RWPE1 (cell line): ENCODE results near the gene AHI1.
A peak's percentile ranks its signal among the peaks of the same experiment; 100 is the strongest.

Experiments used
- CTCF ChIA-PET: fragments of 350-600 bp; sonication (Branson Sonifier 250); formaldehyde crosslinking; extraction: SDS; loops from one replicate; lab custom pipeline; 2021; lab: Yijun Ruan, JAX
- POLR2A ChIA-PET: fragments of 400-600 bp; formaldehyde crosslinking; extraction: SDS; loops from one replicate; lab custom pipeline; 2020; ENCODE audit warnings: antibody characterized with exemption; ENCODE audit not compliant: low non-redundant PET; lab: Yijun Ruan, JAX
- DNase-seq: peaks from one replicate; pipeline ENCODE4 v3.0.0; 2012; ENCODE audit warnings: low spot score
- H3K27ac ChIP-seq: fragments of 450-650 bp; 2 replicates; pipeline ENCODE4 v1.5.1; 2017
- TF ChIP-seq, protein P1 (sequence below): fragments of 450-650 bp; conservative IDR thresholded peaks from 2 replicates; pipeline ENCODE4 v1.5.1; 2017; ENCODE audit warnings: low read depth, mild to moderate bottlenecking

The AHI1 gene

DNA sequence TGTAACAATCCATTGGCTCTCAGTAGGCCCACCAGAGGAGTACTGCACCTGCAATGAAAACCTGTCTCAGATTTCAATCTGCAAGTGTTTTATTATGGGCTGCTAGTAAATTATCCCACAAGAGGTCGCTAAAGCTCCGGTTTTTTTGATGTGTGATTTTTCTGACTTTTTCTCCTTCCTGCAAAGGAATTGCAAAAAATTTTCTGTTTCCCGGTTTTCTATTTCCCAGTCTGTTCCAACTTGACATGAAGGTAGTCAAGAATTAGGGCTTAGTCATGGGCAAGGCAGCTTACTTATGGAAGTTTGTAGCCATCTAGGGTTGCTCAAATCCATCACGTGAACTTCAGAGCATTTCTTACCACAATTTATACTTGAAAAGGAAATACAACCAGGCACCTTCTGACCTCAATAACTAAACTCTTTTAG is 38.5 kb upstream of the AHI1 start:
- POLR2A ChIA-PET: no interaction called here
- TF ChIP-seq, protein P1, sequence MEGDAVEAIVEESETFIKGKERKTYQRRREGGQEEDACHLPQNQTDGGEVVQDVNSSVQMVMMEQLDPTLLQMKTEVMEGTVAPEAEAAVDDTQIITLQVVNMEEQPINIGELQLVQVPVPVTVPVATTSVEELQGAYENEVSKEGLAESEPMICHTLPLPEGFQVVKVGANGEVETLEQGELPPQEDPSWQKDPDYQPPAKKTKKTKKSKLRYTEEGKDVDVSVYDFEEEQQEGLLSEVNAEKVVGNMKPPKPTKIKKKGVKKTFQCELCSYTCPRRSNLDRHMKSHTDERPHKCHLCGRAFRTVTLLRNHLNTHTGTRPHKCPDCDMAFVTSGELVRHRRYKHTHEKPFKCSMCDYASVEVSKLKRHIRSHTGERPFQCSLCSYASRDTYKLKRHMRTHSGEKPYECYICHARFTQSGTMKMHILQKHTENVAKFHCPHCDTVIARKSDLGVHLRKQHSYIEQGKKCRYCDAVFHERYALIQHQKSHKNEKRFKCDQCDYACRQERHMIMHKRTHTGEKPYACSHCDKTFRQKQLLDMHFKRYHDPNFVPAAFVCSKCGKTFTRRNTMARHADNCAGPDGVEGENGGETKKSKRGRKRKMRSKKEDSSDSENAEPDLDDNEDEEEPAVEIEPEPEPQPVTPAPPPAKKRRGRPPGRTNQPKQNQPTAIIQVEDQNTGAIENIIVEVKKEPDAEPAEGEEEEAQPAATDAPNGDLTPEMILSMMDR: peak; percentile 74
- no peak overlapping the region for H3K27ac ChIP-seq
- CTCF ChIA-PET: interaction anchor here (0.6 to 2.6 kb wide), 9 partner anchors 15 to 781 kb away, joined by 3 to 18 read pairs (median 4); no protein-coding TSS in a partner anchor
- DNase-seq: peak; percentile 41

GRCh38 chr6:135534773-135535380 is 37.3 kb upstream of the AHI1 start:
- CTCF ChIA-PET: interaction anchor here (0.6 to 2.6 kb wide), 5 partner anchors 34 to 712 kb away, joined by 3 to 18 read pairs (median 4); no protein-coding TSS in a partner anchor
- POLR2A ChIA-PET: no interaction called here

DNA sequence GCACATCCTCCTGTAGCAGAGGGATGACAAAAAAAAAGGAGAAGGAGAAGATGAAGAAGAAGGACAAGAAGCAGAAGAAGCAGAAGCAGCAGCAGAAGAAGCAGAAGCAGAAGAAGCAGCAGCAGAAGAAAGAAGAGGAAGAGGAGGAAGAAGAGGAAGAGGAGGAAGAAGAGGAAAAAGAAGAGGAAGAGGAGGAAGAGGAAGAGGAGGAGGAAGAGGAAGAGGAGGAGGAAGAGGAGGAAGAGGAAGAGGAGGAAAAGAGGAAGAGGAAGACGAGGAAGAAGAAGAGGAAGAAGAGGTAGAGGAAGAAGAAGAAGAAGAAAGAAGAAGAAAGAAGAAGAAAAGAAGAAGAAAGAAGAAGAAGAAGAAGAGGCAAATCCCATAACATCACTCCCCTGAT is 35.0 kb upstream of the AHI1 start:
- POLR2A ChIA-PET: no interaction called here
- no peak for DNase-seq

More at GRCh38 chr6:135534773-135535380, 37.3 kb upstream of the AHI1 start:
- TF ChIP-seq, protein P1: no peak
- no peak for DNase-seq
- H3K27ac ChIP-seq: no peak overlapping the region

GRCh38 chr6:135531954-135532490 is 34.5 kb upstream of the AHI1 start:
- POLR2A ChIA-PET: no interaction called here
- no peak for DNase-seq
- CTCF ChIA-PET: no interaction called here
- TF ChIP-seq, protein P1: no peak
- no peak overlapping the region for H3K27ac ChIP-seq

More for the DNA sequence above, 35.0 kb upstream of the AHI1 start:
- TF ChIP-seq, protein P1: no peak
- H3K27ac ChIP-seq: no peak overlapping the region
- CTCF ChIA-PET: no interaction called here

- TF ChIP-seq, protein P1: no peak
- ChIA-PET CTCF (no interaction called here), POLR2A (no interaction called here)
- no peak for DNase-seq
- H3K27ac ChIP-seq: no peak overlapping the region
Observed at GRCh38 chr6:135530113-135530512, 32.6 kb upstream of the AHI1 start.

DNA sequence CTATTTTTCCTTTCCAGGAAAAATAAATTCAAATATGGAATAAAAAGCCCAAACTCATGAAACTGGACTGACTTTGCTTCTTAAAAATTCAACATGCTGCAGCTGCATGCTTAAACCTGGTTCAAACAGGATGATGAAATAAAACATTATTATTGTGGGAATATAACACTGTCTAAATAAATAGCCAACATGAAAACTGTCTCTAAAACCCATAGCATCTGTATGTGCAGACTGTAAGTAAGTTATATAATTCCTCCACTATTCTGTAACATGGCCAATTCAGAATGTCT is 30.4 kb upstream of the AHI1 start:
- ChIA-PET CTCF (no interaction called here), POLR2A (no interaction called here)
- no peak overlapping the region for H3K27ac ChIP-seq
- TF ChIP-seq, protein P1: no peak
- DNase-seq: no peak
